BJ (cell line): Measurements from ENCODE around the gene UPF1. TPM values are rescaled to one million over a fixed set of nuclear protein-coding genes. Genes with fewer than 3 reads are reported as not detected.

Source experiments
- CTCF ChIA-PET: fragments of 350-600 bp; formaldehyde crosslinking; extraction: SDS; loops from one replicate; lab custom pipeline; 2021; ENCODE audit warnings: antibody characterized with exemption, inconsistent platforms; lab: Yijun Ruan, JAX
- POLR2A ChIA-PET: fragments of 300-600 bp; sonication (Branson Sonifier 250); formaldehyde crosslinking; extraction: SDS; loops from one replicate; lab custom pipeline; 2021; ENCODE audit warnings: antibody characterized with exemption; lab: Charles Lee
- DNase-seq: peaks from one replicate; pipeline ENCODE4 v3.0.0-alpha.2; 2011; ENCODE audit warnings: low read depth
- H3K27me3 ChIP-seq: 2 replicates; pipeline ENCODE4 v1.6.0; 2011; ENCODE audit warnings: low read length; ENCODE audit not compliant: control insufficient read depth, insufficient read depth
- H3K36me3 ChIP-seq: 2 replicates; pipeline ENCODE4 v1.5.1; 2011; ENCODE audit warnings: low read length; ENCODE audit not compliant: control insufficient read depth, insufficient read depth
- H3K4me3 ChIP-seq: 2 replicates; pipeline ENCODE4 v1.5.1; 2011; ENCODE audit warnings: low read depth, mild to moderate bottlenecking, control low read depth, low read length
- polyA plus RNA-seq: library from polyadenylated mRNA; depleted of rRNA; stranded (reverse); fragments of >200 nt; gene quantifications from 2 replicates; pipeline ENCODE4 v1.2.3, GENCODE V29; 2011
- TF ChIP-seq, protein P1 (sequence below): IDR thresholded peaks from 2 replicates; pipeline ENCODE4 v1.5.1; 2011; ENCODE audit warnings: low read depth, mild to moderate bottlenecking, control low read depth, inconsistent platforms, low read length, moderate library complexity; ENCODE audit not compliant: insufficient read depth

Gene UPF1
- polyA plus RNA-seq, 1 experiment: 24.1 TPM

DNA sequence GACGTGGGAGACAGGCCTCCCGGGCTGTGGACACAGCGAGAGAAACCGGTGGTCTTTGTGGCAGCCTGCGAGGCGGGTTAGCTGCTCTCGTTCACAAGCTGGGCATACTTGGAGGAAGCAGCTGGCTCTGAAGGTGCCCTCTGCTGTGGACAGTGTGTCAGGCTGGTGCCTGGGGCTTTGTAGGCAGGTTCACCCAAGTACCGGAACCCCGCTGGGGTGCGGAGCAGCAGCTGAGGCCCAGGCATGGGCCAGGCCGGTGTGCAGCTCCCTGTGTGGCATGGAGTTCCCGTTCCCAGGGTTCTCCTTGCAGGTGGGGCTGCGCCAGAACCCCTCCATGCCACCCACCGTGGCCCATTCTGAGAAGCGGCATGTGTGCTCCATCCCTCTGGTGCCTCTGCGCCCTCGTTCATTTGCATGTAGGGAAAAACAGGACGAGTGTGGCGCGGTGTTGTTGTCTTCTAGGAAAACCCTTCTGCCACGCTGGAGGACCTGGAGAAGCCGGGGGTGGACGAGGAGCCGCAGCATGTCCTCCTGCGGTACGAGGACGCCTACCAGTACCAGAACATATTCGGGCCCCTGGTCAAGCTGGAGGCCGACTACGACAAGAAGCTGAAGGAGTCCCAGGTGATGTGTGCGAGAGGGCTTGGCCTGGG, 20.0 kb downstream of the UPF1 start:
- POLR2A ChIA-PET: no interaction called here
- CTCF ChIA-PET: interaction anchor here (0.6 to 2.9 kb wide), 4 partner anchors 15 to 322 kb away, joined by 3 to 23 read pairs (median 4); no protein-coding TSS in a partner anchor
- DNase-seq: no peak

DNA sequence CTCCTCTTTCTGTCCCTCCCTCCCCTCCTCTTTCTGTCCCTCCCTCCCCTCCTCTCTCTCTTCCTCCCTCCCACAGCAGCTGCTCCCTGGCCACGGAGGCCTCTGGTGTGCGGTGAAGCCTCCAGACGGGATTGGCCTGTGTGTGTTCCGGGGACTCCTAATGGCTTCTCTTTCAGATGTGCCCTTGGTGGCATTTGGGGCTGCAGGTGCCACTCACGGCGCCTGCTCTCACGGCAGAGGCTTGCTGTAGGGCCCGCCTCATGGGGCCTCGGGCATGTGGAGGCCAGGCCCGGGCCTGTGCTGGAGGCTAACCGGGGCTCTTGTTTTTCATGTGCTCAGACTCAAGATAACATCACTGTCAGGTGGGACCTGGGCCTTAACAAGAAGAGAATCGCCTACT, 20.9 kb downstream of the UPF1 start:
- Histone ChIP-seq H3K36me3 (peaks cover 62% of the 10 kb centered on the region), H3K4me3 (no peak overlapping the region), H3K27me3 (no peaks in the 10 kb centered on the region)
- TF ChIP-seq, protein P1, sequence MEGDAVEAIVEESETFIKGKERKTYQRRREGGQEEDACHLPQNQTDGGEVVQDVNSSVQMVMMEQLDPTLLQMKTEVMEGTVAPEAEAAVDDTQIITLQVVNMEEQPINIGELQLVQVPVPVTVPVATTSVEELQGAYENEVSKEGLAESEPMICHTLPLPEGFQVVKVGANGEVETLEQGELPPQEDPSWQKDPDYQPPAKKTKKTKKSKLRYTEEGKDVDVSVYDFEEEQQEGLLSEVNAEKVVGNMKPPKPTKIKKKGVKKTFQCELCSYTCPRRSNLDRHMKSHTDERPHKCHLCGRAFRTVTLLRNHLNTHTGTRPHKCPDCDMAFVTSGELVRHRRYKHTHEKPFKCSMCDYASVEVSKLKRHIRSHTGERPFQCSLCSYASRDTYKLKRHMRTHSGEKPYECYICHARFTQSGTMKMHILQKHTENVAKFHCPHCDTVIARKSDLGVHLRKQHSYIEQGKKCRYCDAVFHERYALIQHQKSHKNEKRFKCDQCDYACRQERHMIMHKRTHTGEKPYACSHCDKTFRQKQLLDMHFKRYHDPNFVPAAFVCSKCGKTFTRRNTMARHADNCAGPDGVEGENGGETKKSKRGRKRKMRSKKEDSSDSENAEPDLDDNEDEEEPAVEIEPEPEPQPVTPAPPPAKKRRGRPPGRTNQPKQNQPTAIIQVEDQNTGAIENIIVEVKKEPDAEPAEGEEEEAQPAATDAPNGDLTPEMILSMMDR: no peak
- DNase-seq: no peak
- CTCF ChIA-PET: interaction anchor here (2.9 kb wide), 1 partner anchor 14 kb away, joined by 23 read pairs; no protein-coding TSS in a partner anchor
- POLR2A ChIA-PET: no interaction called here

More for the DNA sequence above, 20.0 kb downstream of the UPF1 start:
- TF ChIP-seq, protein P1: no peak
- H3K4me3 ChIP-seq: no peak overlapping the region
- H3K27me3 ChIP-seq: no peaks in the 10 kb centered on the region
- peaks cover 54% of the 10 kb centered on the region for H3K36me3 ChIP-seq

DNA sequence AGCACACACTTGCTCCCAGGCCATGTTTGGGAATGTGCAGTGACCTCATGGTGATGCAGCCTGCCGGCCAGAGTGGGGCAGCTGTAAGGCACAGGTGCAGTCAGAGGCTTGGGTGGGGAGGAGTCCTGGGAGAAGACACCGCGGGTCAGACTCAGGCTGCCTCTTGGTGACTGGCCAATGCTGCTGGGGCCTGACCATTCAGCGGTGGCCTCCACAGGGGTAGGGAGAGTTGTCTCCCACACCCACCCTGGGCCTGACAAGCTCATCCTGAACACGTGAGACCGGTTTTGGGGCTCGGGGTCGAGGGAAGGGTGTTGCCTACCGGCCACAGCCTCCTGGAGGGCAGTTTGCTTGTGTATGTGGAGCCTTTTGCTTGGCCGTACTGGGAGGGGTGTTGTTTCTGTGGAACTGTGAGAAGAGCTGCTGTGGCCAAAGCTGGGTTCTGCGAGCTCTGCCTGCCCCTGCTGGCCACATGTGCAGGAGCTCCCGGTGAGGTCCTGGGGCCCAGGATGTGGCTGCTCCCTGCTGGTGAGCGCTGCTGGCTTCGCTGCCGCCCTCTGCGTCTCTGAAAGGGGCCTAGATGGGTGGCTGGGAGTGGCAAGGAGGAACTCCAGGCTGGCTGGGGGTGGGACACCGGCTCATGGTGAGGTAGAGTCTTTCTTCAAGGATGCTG, 22.1 kb downstream of the UPF1 start:
- ChIA-PET POLR2A (no interaction called here), CTCF (interaction anchor here (1.2 to 3.6 kb wide), 2 partner anchors 12 to 403 kb away, joined by 3 to 30 read pairs; no protein-coding TSS in a partner anchor)
- TF ChIP-seq, protein P1: no peak
- H3K36me3 ChIP-seq: peaks cover 67% of the 10 kb centered on the region
- no peak overlapping the region for H3K4me3 ChIP-seq
- no peak for DNase-seq
- H3K27me3 ChIP-seq: no peaks in the 10 kb centered on the region

DNA sequence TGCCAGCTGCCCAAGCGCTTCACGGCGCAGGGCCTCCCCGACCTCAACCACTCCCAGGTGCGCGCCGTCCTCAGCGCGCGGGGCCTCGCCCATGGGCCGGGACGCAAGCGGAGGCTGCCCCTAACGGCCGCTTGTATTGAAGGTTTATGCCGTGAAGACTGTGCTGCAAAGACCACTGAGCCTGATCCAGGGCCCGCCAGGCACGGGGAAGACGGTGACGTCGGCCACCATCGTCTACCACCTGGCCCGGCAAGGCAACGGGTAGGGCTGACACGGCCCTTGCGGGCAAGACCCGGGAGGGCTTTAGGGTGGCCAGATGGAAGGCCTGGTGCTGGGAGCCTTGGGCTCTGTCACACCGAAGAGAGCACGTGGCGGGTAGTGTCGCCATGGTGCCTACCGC, 23.2 kb downstream of the UPF1 start:
- TF ChIP-seq, protein P1: no peak
- ChIA-PET CTCF (interaction anchor here (1.4 to 7.3 kb wide), 3 partner anchors 7 to 261 kb away, joined by 3 to 40 read pairs (median 30); no protein-coding TSS in a partner anchor), POLR2A (interaction anchor here (0.6 kb wide), 1 partner anchor 11 kb away, joined by 7 read pairs; no protein-coding TSS in a partner anchor)
- Histone ChIP-seq H3K36me3 (peaks cover 77% of the 10 kb centered on the region), H3K27me3 (no peaks in the 10 kb centered on the region), H3K4me3 (no peak overlapping the region)
- no peak for DNase-seq
